GM12801 (cell line): ENCODE data around the gene ZNRF4.

Experiments used
- TF ChIP-seq, protein P1 (sequence below): IDR thresholded peaks from one replicate; pipeline ENCODE4 v1.5.1; 2011; ENCODE audit warnings: control low read depth; ENCODE audit not compliant: insufficient read length; ENCODE audit errors: extremely low read depth

Gene ZNRF4

DNA sequence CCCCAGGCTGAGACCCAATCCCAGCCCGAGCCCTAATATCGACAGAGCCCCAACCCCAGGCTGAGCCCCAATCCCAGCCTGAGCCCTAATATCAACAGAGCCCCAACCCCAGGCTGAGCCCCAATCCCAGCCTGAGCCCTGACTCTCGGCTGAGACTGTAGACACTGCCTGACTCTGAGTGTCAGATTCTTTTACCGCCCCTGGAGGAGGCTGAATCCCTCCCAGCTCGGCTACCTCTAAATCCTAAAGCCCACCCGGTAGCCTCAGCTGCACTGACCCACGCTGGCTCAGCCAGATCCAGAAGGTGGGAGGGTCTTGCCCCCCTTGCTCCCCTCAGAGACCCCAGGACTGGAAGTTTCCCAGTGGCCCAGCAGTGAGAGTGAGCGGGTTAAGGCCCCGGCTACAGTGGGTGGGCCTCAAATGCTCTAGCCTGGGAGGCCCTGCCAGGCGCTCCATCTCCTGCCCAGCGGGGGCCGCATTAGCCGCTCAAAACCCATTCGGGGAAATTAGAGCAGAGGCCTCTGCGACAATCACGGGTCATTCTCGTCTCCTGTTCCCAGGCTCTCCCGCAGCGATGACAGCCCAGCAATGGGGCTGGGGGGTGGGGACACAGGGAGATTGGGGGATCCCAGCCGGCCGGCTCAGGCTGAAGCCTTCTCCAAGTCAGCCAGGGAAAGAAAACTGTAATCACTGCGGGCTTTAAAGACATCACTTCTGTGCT is 43.8 kb downstream of the ZNRF4 start:
- TF ChIP-seq, protein P1, sequence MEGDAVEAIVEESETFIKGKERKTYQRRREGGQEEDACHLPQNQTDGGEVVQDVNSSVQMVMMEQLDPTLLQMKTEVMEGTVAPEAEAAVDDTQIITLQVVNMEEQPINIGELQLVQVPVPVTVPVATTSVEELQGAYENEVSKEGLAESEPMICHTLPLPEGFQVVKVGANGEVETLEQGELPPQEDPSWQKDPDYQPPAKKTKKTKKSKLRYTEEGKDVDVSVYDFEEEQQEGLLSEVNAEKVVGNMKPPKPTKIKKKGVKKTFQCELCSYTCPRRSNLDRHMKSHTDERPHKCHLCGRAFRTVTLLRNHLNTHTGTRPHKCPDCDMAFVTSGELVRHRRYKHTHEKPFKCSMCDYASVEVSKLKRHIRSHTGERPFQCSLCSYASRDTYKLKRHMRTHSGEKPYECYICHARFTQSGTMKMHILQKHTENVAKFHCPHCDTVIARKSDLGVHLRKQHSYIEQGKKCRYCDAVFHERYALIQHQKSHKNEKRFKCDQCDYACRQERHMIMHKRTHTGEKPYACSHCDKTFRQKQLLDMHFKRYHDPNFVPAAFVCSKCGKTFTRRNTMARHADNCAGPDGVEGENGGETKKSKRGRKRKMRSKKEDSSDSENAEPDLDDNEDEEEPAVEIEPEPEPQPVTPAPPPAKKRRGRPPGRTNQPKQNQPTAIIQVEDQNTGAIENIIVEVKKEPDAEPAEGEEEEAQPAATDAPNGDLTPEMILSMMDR: no peak

DNA sequence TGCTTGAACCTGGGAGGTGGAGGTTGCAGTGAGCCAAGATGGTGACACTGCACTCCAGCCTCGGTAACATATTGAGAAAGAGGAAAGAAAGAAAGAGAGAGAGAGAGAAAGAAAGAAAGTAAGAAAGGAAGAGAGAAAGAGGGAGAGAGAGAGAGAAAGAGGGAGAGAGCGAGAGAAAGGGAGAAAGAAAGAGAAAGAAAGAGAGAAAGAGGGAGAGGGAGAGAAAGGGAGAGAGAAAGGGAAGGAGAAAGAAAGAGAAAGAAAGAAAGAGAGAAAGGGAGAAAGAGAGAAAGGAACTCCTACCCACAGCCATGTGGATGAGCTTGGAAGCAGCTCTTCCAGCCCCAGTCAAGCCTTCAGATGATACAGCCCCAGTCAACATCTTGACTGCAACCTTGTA is 46.7 kb downstream of the ZNRF4 start:
- TF ChIP-seq, protein P1: no peak

DNA sequence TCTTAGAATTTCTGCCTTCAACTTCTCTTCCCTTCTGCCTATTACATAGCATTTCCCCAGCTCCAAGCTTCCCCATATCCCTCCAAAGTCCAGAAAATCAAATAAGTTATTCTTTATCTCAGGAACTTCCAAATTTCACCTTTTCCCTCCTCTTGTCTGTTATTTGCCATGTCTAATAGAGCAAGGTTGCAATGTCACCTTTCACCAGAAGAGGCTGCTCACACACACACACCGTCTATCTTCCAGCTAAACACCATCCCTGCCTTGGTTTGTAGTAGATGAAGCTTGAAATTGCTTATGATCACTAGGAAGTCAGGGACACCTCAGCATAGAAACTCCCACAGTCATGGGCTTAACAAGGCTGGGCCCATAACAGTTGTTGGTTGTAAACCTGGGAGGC is 48.4 kb downstream of the ZNRF4 start:
- TF ChIP-seq, protein P1: no peak

DNA sequence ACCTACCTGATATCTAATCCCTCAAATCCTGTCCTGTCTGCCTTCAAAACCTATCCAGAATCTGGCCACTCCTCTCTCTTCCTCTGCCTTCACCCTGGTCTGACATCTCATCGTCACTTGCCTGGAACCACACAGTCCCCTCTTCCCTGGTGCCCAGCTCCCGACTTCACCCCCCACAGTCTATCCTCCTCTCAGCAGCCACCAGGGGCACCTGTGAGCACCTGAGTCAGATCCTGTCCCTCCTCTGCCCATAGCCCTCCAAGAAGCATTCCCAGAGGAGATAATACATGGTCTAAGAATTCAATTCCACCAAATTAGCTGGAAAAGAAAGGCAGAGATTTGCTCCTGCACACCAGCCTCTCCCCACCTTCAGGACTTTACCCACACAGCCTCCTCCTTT is 48.9 kb downstream of the ZNRF4 start:
- TF ChIP-seq, protein P1: no peak
